Neural crest cell (in vitro differentiated cells): ENCODE measurements around the gene RBM8A. TPM values are rescaled to one million over a fixed set of nuclear protein-coding genes. Genes with fewer than 3 reads are reported as not detected.
A peak's percentile ranks its signal among the peaks of the same experiment; 100 is the strongest.

ENCODE experiments used
- DNase-seq: peaks from one replicate; pipeline ENCODE4 v3.0.0; 2021; ENCODE audit warnings: low read depth, mixed read lengths, low spot score
- H3K27ac Mint-ChIP-seq: one replicate; pipeline ENCODE4 v1.8.0; 2021; ENCODE audit warnings: mild to moderate bottlenecking, mixed read lengths; ENCODE audit not compliant: unreplicated experiment
- H3K27me3 Mint-ChIP-seq: 2 replicates; pipeline ENCODE4 v1.8.0; 2021; ENCODE audit warnings: low read depth, mild to moderate bottlenecking, mixed read lengths
- H3K36me3 Mint-ChIP-seq: 2 replicates; pipeline ENCODE4 v1.8.0; 2021; ENCODE audit warnings: low read depth, mild to moderate bottlenecking, mixed read lengths
- H3K4me1 Mint-ChIP-seq: 2 replicates; pipeline ENCODE4 v1.8.0; 2021; ENCODE audit warnings: mixed read lengths
- H3K4me3 Mint-ChIP-seq: one replicate; pipeline ENCODE4 v1.8.0; 2021; ENCODE audit warnings: mild to moderate bottlenecking, mixed read lengths
- H3K9me3 Mint-ChIP-seq: 2 replicates; pipeline ENCODE4 v1.8.0; 2021; ENCODE audit warnings: mixed read lengths
- CTCF ChIP-seq: fragments of 200-600 bp; sonication (generic); conservative IDR thresholded peaks from 2 replicates; pipeline ENCODE4 v1.5.0; 2021; ENCODE audit warnings: antibody characterized with exemption, mild to moderate bottlenecking
- total RNA-seq: library from RNA; stranded (reverse); gene quantifications from 2 replicates; pipeline ENCODE4 v1.2.1, GENCODE V29; 2021

RBM8A gene
- total RNA-seq, 1 donor from 2014 or later = 285 TPM

- H3K27me3 Mint-ChIP-seq = peaks cover 36% of the 10 kb centered on the region
- H3K4me3 Mint-ChIP-seq = no peak overlapping the region
- H3K27ac Mint-ChIP-seq = no peak overlapping the region
- no peaks in the 10 kb centered on the region for H3K9me3 Mint-ChIP-seq
- no peak for DNase-seq
- H3K4me1 Mint-ChIP-seq = peaks cover 25% of the 10 kb centered on the region
- H3K36me3 Mint-ChIP-seq = no peaks in the 10 kb centered on the region
- TF ChIP-seq CTCF = no peak
These were observed 37.6 kb downstream of the RBM8A start for GRCh38 chr1:145889722-145890121.

- no peak overlapping the region for H3K27ac Mint-ChIP-seq
- DNase-seq = no peak
- peak overlapping the region; percentile 49 for H3K4me3 Mint-ChIP-seq
- peaks cover 55% of the 10 kb centered on the region for H3K27me3 Mint-ChIP-seq
- TF ChIP-seq CTCF = no peak
- peaks cover 25% of the 10 kb centered on the region for H3K4me1 Mint-ChIP-seq
- H3K9me3 Mint-ChIP-seq = no peaks in the 10 kb centered on the region
- H3K36me3 Mint-ChIP-seq = no peaks in the 10 kb centered on the region
These were observed 39.7 kb downstream of the RBM8A start for GRCh38 chr1:145887631-145888030.

DNA sequence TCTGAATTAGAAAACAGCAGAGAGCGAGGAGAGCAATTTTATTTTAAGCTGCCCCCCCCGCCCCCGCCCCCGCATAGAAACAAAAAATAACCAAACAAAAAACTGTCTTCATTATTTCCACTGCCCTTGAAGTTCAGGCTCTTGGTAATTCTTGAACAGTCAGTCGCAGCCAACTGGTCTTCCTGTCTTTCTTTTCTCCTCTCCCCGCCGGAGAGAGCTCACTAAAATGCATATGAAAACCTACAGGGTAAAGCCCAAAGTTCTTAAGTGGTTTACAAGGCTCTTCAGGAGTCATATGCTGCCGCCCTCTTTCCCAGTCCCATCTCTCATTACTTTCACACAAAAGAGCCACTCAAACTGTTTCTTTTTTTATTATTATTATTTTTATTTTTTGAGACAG is 40.5 kb downstream of the RBM8A start:
- Mint-ChIP-seq H3K36me3 (no peaks in the 10 kb centered on the region), H3K27me3 (peaks cover 57% of the 10 kb centered on the region), H3K4me3 (peak overlapping the region; percentile 84), H3K4me1 (peaks cover 19% of the 10 kb centered on the region), H3K9me3 (no peaks in the 10 kb centered on the region), H3K27ac (no peak overlapping the region)
- no peak for DNase-seq
- no peak for TF ChIP-seq CTCF

DNA sequence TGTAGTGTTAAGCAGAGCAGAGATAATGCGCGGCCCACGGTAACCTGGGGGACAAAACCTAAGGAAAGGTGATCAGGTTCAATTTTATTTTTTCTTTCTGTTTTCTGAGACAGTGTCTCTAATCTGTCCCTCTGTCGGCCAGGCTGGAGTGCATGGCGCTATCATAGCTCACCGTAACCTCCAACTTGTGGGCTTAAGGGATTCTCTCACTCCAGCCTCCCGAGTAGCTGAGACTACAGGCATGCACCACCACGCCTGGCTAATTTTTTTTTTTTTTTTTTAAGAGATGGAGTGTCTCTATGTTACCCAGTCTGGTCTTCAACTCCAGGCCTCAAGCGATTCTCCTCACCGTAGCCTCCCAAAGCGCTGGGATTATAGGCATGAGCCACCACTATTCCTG is 40.9 kb downstream of the RBM8A start:
- no peak for TF ChIP-seq CTCF
- Mint-ChIP-seq H3K27me3 (peaks cover 59% of the 10 kb centered on the region), H3K9me3 (no peaks in the 10 kb centered on the region), H3K4me1 (peaks cover 19% of the 10 kb centered on the region), H3K27ac (no peak overlapping the region), H3K4me3 (peak overlapping the region; percentile 91), H3K36me3 (no peaks in the 10 kb centered on the region)
- DNase-seq = no peak

DNA sequence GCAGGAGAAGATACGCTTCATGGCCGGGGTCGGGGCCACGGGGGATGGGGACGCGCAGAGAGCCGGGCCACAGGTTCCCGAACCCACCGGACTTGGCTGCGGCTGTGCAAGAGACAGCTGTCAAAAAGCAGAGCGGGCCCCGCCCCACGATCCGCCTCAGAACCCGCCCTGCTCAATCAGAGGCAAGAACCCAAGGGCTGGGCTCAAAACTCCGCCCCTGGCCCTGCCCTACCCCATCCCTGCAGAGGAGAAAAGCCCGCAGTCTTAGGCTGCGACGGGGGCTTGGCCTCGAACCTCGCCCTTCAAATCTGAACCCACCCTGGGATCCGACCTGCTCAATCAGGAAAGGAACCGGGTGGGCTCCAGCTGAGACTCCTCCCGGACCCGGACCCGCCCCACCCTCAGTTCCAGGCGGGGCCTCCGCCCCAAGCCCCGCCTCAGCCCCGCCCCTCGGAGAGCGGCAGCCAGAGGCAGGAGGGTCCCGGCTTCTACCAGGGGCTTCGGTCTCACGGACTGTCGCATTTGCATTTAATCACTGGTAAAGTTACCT is 41.5 kb downstream of the RBM8A start, which contains the start of gene ANKRD35:
Gene ANKRD35 (minus strand): TSS at position 129 of the 550 bp plus-strand sequence. CDS start 108 bp downstream, at position 21.
- peaks cover 19% of the 10 kb centered on the region for H3K4me1 Mint-ChIP-seq
- H3K27ac Mint-ChIP-seq = no peak within 1 kb of the TSS
- H3K27me3 Mint-ChIP-seq = peaks cover 63% of the 10 kb centered on the region
- H3K36me3 Mint-ChIP-seq = no peaks in the 10 kb centered on the region
- no peaks in the 10 kb centered on the region for H3K9me3 Mint-ChIP-seq
- H3K4me3 Mint-ChIP-seq = peak within 1 kb of the TSS; percentile 91
- DNase-seq = peak; percentile 73
- no peak for TF ChIP-seq CTCF
